SK-N-MC (cell line): ENCODE measurements around the gene KCTD17.

ENCODE experiments used
- DNase-seq: peaks from one replicate; pipeline ENCODE4 v3.0.0-alpha.2; 2011; ENCODE audit warnings: low read depth, low spot score
- H3K27ac ChIP-seq: fragments of 200-600 bp; sonication (generic); 2 replicates; pipeline ENCODE4 v1.5.1; 2016; ENCODE audit warnings: mixed run types
- H3K36me3 ChIP-seq: fragments of 200-600 bp; sonication (generic); 2 replicates; pipeline ENCODE4 v1.6.1; 2017; ENCODE audit warnings: antibody characterized with exemption, low read length, mixed read lengths; ENCODE audit not compliant: insufficient read depth
- H3K4me3 ChIP-seq: fragments of 200-600 bp; sonication (generic); 2 replicates; pipeline ENCODE4 v1.5.1; 2016
- H3K9ac ChIP-seq: fragments of 200-600 bp; sonication (generic); 2 replicates; pipeline ENCODE4 v1.8.0; 2017; ENCODE audit warnings: mixed run types, mixed read lengths; ENCODE audit not compliant: insufficient read length
- H3K9me3 ChIP-seq: fragments of 200-600 bp; sonication (generic); 2 replicates; pipeline ENCODE4 v1.6.1; 2017; ENCODE audit warnings: low read depth, mild to moderate bottlenecking, antibody characterized with exemption, low read length, moderate library complexity, mixed read lengths
- EZH2 ChIP-seq: fragments of 200-600 bp; sonication (generic); IDR thresholded peaks from one replicate; pipeline ENCODE4 v1.6.1; 2017; ENCODE audit warnings: antibody characterized with exemption
- FOXP2 ChIP-seq: optimal IDR thresholded peaks from 2 replicates; pipeline ENCODE3; 2011; ENCODE audit warnings: mild to moderate bottlenecking, moderate library complexity; ENCODE audit not compliant: insufficient read depth; ENCODE audit errors: extremely low read length, control extremely low read depth
- POLR2AphosphoS5 ChIP-seq: IDR thresholded peaks from 2 replicates; pipeline ENCODE4 v1.6.1; 2012; ENCODE audit warnings: mild to moderate bottlenecking, low read depth, low read length, borderline replicate concordance

The KCTD17 gene

GRCh38 chr22:37032535-37033460 lies 18.7 kb upstream of the KCTD17 start:
- H3K36me3 ChIP-seq = no peaks in the 10 kb centered on the region
- DNase-seq = no peak
- no peak overlapping the region for H3K4me3 ChIP-seq
- no peak for TF ChIP-seq FOXP2
- TF ChIP-seq POLR2AphosphoS5 = no peak
- no peak for TF ChIP-seq EZH2
- no peak overlapping the region for H3K9ac ChIP-seq
- no peaks in the 10 kb centered on the region for H3K9me3 ChIP-seq
- H3K27ac ChIP-seq = no peak overlapping the region

GRCh38 chr22:37033605-37034430 lies 17.7 kb upstream of the KCTD17 start:
- DNase-seq = no peak
- no peak overlapping the region for H3K9ac ChIP-seq
- TF ChIP-seq FOXP2 (no peak), EZH2 (no peak), POLR2AphosphoS5 (no peak)
- no peaks in the 10 kb centered on the region for H3K9me3 ChIP-seq
- H3K4me3 ChIP-seq = no peak overlapping the region
- no peak overlapping the region for H3K27ac ChIP-seq
- H3K36me3 ChIP-seq = no peaks in the 10 kb centered on the region

- no peak for DNase-seq
- TF ChIP-seq EZH2 (no peak), FOXP2 (no peak), POLR2AphosphoS5 (no peak)
- no peak overlapping the region for H3K27ac ChIP-seq
These were observed 14.7 kb upstream of the KCTD17 start for GRCh38 chr22:37036655-37037377.

GRCh38 chr22:37037669-37038068 lies 13.9 kb upstream of the KCTD17 start:
- no peak overlapping the region for H3K9ac ChIP-seq
- no peak overlapping the region for H3K4me3 ChIP-seq
- no peak overlapping the region for H3K27ac ChIP-seq
- no peaks in the 10 kb centered on the region for H3K9me3 ChIP-seq
- no peak for DNase-seq
- no peaks in the 10 kb centered on the region for H3K36me3 ChIP-seq
- TF ChIP-seq FOXP2 (no peak), POLR2AphosphoS5 (no peak), EZH2 (no peak)

More at GRCh38 chr22:37036655-37037377, 14.7 kb upstream of the KCTD17 start:
- Histone ChIP-seq H3K36me3 (no peaks in the 10 kb centered on the region), H3K4me3 (no peak overlapping the region), H3K9ac (no peak overlapping the region), H3K9me3 (no peaks in the 10 kb centered on the region)

- TF ChIP-seq POLR2AphosphoS5 (no peak), FOXP2 (no peak), EZH2 (no peak)
- Histone ChIP-seq H3K9ac (no peak overlapping the region), H3K36me3 (no peaks in the 10 kb centered on the region), H3K4me3 (no peak overlapping the region), H3K27ac (no peak overlapping the region), H3K9me3 (no peaks in the 10 kb centered on the region)
- DNase-seq = no peak
These were observed 12.1 kb upstream of the KCTD17 start for GRCh38 chr22:37039466-37039865.

GRCh38 chr22:37043209-37043827 lies 8.2 kb upstream of the KCTD17 start:
- no peak overlapping the region for H3K4me3 ChIP-seq
- no peak for TF ChIP-seq FOXP2
- no peak for TF ChIP-seq EZH2
- no peak for TF ChIP-seq POLR2AphosphoS5
- H3K9me3 ChIP-seq = no peaks in the 10 kb centered on the region
- no peaks in the 10 kb centered on the region for H3K36me3 ChIP-seq
- no peak for DNase-seq
- no peak overlapping the region for H3K27ac ChIP-seq
- no peak overlapping the region for H3K9ac ChIP-seq

GRCh38 chr22:37043828-37044538 lies 7.6 kb upstream of the KCTD17 start:
- no peak overlapping the region for H3K27ac ChIP-seq
- DNase-seq = no peak
- H3K9me3 ChIP-seq = no peaks in the 10 kb centered on the region
- no peaks in the 10 kb centered on the region for H3K36me3 ChIP-seq
- no peak overlapping the region for H3K4me3 ChIP-seq
- TF ChIP-seq POLR2AphosphoS5 (no peak), EZH2 (no peak), FOXP2 (no peak)
- no peak overlapping the region for H3K9ac ChIP-seq
